Thyroid gland (tissue), 4 donors: ENCODE data around the gene DNAH10.

Experiments used
- POLR2A ChIP-seq, 2 donors: fragments of 450-650 bp; IDR thresholded peaks; one replicate each; pipeline ENCODE4 v1.6.1; 2017; ENCODE audit warnings: antibody characterized with exemption in 2 of 2, mild to moderate bottlenecking in 2 of 2, moderate library complexity in 1 of 2
- TF ChIP-seq, protein P1 (sequence below), 6 experiments: fragments of 200-600 bp in 3 of 6; fragments of 450-650 bp in 3 of 6; sonication (generic) in 3 of 6; IDR thresholded peaks; one replicate each; pipeline ENCODE4 v1.5.1; 2016 to 2019; ENCODE audit warnings: antibody characterized with exemption in 6 of 6, mild to moderate bottlenecking in 2 of 6, inconsistent platforms in 1 of 6, moderate library complexity in 1 of 6

DNA sequence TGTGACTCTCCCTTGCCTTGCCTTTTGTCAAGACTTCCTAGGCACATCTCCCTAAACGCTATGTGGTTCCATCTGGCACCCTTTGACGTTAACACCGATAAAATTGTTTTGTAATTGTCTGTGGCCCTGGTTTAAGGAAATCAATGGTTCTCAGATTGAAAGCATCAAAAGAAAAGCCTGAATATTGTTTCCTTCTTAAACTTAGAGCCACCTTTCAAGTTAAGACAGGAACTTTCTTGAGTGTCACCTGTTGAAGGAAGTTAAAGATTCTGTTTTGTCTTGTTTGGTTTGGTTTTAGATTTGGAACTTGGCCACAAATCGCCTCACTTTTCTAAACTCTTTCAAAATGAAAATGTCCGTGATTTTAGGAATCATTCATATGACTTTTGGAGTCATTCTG, 14.8 kb upstream of the DNAH10 start:
- TF ChIP-seq, protein P1, sequence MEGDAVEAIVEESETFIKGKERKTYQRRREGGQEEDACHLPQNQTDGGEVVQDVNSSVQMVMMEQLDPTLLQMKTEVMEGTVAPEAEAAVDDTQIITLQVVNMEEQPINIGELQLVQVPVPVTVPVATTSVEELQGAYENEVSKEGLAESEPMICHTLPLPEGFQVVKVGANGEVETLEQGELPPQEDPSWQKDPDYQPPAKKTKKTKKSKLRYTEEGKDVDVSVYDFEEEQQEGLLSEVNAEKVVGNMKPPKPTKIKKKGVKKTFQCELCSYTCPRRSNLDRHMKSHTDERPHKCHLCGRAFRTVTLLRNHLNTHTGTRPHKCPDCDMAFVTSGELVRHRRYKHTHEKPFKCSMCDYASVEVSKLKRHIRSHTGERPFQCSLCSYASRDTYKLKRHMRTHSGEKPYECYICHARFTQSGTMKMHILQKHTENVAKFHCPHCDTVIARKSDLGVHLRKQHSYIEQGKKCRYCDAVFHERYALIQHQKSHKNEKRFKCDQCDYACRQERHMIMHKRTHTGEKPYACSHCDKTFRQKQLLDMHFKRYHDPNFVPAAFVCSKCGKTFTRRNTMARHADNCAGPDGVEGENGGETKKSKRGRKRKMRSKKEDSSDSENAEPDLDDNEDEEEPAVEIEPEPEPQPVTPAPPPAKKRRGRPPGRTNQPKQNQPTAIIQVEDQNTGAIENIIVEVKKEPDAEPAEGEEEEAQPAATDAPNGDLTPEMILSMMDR (IDR thresholded peaks at IDR 0.05), result no peak
- TF ChIP-seq POLR2A (IDR thresholded peaks at IDR 0.05), result no peak
